Heart left ventricle (tissue), 13 donors: ENCODE measurements around the gene TIGIT.

Experiments
- POLR2A ChIP-seq, 2 donors: fragments of 450-650 bp; IDR thresholded peaks; one replicate each; pipeline ENCODE4 v1.6.1; 2017; ENCODE audit warnings: antibody characterized with exemption in 2 of 2, mild to moderate bottlenecking in 2 of 2, moderate library complexity in 2 of 2
- TF ChIP-seq, protein P1 (sequence below), 12 donors: fragments of 200-600 bp; sonication (generic) in 4 of 12; IDR thresholded peaks; one replicate each; pipeline versions ENCODE4 v1.5.0 to v1.8.0; 2018 to 2022; ENCODE audit warnings: antibody characterized with exemption in 12 of 12, mild to moderate bottlenecking in 5 of 12
- donor health status: ischemic (EF 13 %, LVEDD 7.1; RV severe dilation, severe dysfunction).
- donor health status: DM: no; HTN: yes; CAD: no.
- donor health status: DM: no; HTN: no; CAD: no.
- donor health status: ischemic (EF 25% LVEDD 6.9; RV normal size, moderate dysfunction).
- donor health status: ischemic (EF 25% LVEDD 5.7; RV mildly dilated, moderate dysfunction).
- donor health status: ischemic (EF 35%, LVEDD 5.7; RV mildly dilated, moderate dysfunction).
- donor health status: nonischemic (EF 11% LVEDD 7.7; RV severe dilation, severe dysfunction).
- donor health status: DM: yes; HTN: yes; CAD: no.
- donor health status: PGD.
- donor health status: ischemic (EF 29% LVEDD 5.4; RV normal size, mild dysfunction).
- donor health status: nonischemic (EF 23%, LVEDD 6.1; RV moderate dilation, normal function).

DNA sequence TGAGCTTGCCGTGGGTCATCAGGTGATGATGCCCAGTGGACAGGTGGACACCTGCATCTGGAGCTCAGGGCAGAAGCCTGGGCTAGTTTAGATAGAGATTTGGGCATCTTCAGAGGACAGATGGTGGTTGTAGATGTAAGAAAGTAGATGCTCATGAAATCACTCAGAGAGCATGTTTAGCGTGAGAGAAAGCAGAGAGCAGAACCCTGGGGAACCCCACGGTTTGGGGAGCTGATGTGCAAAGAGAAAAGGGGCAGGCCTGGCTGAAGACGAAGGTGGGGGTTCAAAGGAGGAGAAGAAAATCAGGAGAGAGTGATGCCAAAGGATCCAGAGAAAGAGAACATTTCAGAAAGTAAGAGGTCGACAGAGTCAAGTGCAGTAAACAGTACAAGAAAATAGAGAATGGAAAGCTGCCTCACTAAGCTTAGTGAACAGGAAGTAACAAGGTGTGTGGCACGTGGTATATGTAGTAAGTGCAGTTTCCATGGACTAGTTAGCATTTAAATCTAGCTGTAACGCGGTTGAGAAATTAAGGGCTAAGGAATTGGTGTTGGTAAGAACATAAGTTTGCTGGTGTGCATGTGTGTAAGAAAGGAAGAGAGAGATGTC, 13.5 kb downstream of the TIGIT start:
- TF ChIP-seq, protein P1, sequence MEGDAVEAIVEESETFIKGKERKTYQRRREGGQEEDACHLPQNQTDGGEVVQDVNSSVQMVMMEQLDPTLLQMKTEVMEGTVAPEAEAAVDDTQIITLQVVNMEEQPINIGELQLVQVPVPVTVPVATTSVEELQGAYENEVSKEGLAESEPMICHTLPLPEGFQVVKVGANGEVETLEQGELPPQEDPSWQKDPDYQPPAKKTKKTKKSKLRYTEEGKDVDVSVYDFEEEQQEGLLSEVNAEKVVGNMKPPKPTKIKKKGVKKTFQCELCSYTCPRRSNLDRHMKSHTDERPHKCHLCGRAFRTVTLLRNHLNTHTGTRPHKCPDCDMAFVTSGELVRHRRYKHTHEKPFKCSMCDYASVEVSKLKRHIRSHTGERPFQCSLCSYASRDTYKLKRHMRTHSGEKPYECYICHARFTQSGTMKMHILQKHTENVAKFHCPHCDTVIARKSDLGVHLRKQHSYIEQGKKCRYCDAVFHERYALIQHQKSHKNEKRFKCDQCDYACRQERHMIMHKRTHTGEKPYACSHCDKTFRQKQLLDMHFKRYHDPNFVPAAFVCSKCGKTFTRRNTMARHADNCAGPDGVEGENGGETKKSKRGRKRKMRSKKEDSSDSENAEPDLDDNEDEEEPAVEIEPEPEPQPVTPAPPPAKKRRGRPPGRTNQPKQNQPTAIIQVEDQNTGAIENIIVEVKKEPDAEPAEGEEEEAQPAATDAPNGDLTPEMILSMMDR (IDR thresholded peaks at IDR 0.05) = no peak
- TF ChIP-seq POLR2A (IDR thresholded peaks at IDR 0.05) = no peak
